GM21619 (cell line): ENCODE data around the gene ABCA4.

Experiments
- ATAC-seq: cut with Tn5 transposase; IDR thresholded peaks from one replicate; pipeline ENCODE4 v1.9.1; 2021; ENCODE audit not compliant: unreplicated experiment

The ABCA4 gene

DNA sequence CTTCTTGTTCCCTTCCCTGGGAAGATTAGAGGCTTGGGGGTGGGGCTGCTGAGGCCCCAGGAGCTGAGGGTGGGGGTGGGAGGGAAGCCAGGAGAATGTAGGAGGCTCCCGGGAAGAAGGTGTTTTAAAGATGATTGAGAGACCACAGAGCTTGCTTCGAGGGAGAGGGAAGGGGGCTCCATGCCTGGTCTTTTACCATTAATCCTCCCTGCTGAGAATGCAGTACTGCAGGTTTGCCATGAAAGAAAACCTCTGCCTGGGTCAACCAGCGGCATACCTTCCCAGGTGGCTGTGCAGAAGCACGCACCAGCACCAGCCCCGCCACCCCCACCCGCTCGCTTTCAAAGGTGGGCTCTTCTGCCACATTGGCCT lies 15.4 kb downstream of the ABCA4 start:
- ATAC-seq = no peak

DNA sequence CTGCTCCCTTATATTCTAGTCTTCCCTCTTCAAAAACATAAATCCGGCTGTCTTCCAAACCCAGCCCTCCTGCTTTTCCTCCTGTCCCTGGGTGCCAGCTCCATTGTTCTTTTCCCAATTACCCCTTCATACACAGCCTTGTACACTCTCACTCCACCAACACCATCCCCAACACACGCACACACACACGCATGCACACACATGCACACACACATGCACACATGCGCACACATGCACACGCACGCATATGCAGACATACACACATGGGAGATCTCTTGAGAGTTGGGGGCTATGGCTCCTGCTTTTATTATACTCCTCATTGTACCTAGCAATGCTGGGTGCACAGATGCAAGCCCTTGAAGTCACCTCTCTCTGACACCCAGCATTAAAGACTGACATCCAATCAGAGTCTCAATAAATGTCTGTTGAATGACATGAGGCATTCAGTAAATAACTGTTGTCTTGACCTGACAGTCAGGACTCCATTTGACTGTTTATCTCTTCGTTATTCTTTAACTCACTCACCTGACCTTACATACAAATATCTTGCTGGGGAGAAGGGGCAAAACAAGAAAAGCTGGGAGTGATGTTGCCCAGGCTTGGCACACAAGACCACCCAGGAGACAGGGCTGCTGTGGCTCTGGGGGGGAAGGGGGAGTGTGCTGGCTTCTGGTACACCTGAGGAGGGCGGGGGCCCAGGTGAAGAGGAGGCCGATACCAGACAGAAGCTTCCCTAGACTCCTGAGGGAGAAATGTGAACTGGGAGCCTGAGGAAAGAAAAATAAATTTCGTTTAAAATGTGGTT lies 16.0 kb downstream of the ABCA4 start:
- no peak for ATAC-seq

DNA sequence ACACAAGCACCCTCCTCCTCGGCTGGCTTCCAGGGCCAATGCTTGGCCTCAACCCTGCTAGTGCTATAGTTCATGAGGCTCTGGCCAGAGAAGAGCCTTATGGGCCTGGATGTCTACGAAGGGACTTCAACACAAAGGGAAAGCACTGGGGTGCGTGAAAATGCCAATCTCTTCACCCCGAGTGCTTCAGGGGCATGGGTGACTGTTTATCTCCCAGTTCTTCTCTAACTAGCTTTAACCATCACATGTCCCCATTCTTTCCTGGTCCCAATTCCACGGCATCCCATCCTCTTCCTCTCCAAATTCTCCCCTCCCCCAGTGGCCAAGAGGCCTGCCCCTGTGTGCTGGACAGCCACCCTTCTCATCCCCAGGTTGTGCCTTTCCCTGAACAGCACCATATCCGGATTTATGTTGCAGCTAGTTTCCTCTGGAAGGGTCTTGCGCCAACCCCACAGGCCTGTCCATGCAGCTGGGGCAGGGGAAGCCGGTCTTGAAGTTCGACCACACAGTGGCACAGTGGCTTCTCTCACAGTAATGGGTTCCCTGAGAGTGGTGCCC lies 16.7 kb downstream of the ABCA4 start:
- no peak for ATAC-seq

DNA sequence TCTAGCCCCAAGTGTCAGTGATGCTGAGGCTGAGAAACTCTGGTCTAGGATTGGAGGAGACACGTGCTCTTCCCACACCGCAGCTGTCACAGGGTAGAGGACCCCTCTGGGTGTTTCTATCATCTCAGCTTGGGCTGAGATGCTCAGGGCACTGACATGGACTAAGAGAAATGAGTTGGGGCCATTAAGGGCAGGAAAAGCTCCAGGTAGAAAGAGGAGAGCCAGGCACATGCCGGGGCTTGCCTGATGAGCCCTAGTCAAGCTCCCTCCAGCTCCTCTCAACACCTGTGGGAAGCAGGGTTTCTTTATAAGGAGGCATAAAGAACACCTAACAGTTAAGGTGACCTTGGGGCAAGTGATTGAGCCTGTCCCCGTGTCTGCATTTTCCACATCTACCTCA lies 17.3 kb downstream of the ABCA4 start:
- no peak for ATAC-seq

DNA sequence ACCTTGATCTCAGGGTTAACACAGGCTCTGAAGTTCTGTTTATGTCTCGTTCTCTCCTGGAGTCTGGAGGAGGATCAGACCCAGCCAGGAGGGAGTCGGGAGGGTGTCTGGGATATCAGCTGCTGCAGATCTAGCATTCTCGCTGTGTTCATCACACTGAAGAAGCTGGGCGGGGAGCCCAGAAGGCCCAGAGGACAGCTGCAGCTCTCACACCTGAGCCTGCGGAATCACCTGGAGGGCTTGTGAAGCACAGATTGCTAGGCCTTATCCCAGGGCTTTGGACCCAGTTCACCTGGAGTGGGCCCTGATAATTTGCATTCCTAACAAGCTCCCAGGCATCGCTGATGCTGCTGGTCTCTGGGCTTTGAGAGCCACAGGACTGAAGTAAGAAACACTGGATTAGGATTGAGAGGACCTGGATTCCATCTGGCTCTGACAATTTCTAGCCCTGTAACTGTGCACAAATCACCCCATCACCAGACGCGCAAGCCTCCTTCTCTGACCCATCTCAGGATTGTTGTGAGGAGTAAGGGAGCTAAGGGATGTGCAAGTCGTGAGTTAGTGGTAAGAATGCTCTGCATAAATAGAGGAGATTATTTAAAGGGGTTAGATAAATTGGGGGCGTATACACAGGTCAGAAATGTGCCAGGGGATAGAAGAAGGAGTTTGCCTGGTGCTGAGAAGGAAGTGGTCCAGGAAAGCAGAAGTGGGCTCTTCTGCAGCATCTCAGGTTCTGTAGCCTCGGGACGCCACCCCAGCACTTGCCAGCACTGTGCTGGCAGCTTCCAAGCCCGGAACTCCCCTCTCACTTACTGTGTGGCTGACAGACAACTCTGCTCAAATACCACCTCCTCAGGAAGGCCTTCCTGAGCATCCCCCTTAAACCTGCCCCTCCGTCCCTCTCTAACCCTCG lies 19.1 kb downstream of the ABCA4 start:
- ATAC-seq = no peak

DNA sequence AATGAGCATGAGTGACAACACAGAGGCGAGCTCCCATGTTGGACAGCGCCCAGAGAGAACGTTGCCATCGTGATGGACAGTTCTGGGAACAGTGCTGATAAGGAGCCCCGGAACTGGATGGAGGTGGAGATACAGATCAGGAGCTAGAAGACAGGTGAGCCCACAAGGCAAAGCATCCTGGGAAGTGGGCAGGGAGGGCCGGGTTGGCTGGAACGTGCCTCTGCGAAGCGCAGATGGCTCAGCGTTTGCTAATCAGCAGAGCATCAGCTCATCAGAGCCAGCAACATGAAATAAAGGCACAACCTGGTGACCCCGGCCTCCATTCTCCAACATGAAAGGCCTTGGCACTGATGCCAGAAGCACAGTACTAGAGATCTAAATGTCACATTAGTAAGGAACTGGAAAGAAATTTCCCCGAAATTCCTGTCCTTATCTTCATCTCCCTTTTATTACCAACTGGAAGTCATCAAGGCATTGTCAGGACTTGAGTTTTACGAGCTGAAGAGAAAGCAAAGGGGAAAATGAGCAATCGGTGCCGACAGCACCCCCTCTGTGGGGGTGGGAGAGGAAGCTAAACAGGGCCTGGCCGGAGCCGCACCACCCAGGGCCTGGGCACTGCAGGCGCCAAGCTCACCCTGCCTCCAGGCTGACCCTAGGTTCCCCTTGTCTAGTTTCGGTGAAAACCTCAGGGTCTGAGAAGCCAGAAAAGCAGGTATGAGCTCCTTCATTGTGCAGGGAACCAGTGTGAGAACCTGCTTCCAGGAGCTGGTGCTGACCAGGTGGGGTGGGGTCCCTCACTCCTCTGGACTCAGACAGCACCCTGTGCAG lies 19.9 kb downstream of the ABCA4 start:
- ATAC-seq = no peak

DNA sequence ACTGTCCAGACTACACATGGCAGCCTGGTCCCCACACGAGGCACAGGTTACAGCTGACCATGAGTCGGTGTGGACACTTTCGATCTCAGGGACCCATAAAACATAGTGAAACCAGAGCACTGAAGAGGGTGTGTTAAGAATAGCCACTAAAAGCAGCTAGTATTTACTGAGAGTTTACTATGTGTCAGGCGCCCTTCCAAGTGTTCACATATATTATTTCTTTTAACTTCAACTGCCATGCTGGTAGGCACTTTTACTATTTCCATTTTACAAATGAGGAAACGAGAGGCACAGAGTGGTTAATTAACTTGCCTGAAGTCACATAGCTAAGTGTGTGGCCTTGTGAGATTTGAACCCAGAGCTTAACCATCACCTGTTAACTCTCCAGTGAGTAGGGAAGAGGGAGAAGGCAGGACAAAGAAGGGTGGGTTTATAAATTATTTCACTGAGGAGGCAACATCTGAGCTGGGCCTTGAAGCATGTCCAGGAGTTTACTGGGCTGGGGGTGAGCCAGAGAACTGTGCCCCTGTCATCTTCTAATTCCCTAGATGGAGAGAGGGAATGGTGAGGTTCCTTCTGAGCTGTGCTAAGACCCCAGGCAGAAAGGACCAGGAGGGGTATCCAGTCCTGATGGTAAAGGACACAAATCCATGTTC lies 20.7 kb downstream of the ABCA4 start:
- no peak for ATAC-seq

DNA sequence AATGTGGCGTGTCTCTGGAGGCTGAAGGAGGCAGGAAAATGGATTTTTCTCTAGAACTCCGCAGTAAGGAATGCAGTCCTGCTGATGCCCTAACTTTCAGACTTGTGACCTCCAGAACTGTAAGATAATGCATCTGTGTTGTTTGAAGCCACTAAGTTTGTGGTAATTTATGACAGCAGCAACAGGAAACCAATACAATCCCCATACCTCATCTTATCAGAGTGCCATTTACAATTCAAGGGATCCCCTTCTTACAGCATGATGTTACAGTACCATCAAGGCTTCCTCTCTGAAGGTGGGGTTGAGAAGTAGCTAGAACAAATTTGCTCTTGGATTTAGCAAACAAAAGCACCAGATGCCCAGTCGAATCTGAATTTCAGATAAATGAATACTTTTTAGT lies 21.6 kb downstream of the ABCA4 start:
- no peak for ATAC-seq

DNA sequence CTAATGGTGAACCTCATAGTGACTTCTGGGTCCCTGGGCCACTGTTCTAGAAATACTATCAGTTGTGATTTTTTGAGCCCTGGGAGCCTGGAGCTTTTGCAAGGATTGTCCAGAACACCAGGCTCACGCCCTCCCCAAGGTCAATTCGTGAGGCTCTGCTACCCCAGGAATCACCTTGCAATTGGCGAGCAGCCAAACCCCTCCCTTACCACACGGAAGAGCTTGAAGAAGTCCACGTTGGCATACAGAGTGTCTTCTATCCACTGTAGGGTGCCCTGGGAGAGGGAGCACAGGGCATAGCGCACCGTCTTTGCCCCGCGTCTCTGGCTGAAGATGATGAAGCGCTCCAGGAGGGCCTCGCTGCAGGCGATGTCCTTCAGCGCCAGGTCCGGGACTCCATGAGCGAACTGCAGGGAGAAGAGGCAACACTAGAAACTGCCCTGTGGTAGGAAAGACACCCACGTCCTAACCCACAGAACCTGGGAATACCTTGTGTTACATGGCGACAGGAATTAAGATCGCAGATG lies 22.3 kb downstream of the ABCA4 start:
- ATAC-seq = no peak

DNA sequence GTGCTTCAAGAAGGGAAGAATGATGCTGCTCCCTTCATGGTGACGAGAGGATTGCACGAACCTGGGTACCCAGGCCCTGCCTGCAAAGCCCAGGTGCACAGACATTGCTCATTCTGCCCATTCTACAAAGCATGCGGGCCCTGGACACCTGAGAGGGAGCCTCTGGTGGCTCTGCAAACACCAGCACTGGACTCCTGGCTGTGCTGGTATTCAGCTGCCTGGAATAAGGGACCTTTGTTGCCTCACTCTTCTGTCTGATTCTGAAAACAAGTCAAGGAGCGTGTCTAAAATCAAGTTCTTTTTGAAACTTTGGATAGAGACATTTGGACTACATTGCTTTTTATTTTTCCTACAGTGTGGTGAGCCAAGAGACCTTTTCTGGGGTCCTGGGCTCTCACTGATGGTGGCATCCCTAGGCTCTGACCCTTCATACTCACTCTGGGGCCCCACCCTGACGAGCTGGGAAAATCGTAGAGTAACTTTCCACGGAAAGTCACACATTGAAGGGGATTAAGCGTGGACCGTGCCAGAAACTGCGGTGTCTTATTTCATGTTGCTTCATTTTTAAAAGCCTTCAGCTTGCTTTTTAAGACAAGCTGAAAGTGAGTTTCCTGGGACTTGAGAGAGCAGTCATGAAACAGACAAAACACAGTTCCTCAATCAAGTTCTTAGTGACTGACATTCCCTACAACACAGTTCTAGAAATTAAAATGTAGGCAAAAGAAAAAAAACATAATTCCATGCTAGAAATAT lies 24.0 kb downstream of the ABCA4 start:
- ATAC-seq = no peak

DNA sequence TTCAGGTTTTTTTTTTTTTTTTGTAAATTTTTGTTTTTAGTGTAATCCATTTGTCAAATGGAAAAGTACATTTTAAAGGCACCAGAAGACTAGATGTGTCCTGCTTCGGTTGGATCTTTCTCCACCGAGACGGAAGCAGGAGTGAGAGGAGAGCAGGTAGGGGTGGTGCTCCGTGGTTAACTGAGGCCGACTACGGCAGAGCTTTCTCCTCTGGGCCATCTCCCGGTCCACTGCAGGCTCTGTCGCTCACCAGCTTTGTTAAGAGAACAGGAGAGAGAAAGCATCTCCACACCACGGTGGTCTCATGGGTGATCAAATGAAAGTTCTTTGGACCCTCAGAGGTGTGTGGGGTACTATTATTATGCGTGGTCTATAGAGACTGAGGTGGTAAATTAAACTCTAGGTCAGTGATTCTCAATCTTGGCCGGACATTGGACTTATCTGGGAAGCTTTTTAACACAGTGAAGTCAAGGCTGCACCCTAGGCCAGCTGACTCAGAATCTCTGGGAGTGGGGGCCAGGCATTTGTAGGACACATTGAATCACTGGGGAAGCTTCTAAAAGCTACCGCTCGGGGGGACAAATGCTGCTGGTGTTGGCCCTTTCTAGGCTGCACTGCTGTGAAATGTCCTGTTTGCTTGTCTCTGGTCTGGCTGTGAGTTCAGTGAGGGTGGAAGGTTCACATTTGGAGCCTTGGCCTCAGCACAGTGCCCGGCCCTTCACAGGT lies 25.0 kb downstream of the ABCA4 start:
- no peak for ATAC-seq

DNA sequence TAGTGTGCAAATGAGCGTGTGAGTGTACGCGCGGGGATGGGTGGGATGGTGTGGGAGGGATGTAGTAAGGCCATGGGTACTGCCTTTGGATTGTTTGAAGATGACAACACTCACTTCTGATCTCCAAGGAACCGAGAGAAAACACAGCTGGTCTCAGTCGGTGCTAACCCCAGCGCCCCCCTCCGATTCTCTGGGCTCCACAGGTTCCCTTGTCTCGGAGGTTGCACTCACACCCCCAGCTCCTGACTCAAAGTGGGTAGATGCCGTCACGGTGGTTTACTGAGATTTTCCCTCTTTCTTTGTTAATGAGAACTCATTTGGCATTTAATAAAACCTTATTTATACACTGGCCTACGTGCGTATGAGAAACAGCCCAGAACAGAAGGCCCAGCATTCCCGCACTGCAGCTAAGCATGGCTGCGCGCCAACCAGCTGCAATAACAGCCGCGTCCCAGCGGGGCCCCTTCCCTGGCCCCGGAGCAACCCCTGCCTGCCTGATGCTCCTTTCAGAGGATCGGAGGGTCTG lies 25.8 kb downstream of the ABCA4 start:
- no peak for ATAC-seq

DNA sequence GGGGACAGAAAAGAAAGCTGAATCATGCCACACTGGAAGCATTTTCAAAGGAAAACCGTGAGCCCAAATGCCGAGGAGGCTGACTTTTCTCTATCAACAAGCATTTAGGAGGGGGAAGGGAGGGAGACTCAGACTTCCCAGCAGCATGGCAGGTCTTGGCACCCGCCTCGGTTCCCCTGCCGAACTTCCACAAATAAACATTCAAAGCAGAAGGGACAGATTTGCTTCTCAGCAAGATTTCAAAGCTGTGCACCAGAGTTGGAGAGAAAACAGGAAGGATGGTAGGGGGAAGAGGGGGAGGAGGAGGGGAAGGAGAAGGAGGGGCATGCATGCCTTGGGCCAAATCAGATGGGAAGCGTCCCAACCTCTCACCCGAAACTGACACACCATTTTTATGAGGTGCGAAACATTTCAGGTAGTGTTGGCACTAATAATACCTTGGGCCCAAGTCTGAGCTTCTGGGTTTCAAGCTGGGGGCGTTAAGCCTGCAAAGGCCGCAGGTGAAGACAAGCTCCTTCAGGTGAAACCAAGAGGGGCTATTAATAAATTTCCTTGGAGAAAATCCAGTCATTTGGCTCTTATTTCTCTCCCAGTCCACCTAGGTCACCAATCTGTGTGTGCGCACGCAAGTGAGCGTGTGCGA lies 26.4 kb downstream of the ABCA4 start:
- no peak for ATAC-seq

DNA sequence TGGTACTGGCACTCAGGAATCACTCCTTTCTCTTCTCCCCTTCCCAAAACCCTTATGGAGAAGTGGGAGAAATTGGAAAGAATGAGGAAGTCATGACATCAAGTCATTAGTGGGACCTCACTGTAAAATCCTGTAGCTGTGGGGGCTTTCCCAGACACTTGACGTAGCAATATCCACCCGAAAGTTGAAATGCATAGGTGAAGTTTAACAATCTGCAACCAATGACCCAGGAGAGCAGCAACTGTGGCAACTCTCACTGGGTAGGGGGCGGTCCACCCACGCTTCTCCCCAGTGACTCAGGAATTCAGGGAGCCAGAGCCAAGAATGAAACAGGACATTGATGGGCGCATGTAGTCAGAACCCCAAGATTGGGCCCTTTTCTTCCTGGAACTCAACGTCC lies 27.0 kb downstream of the ABCA4 start:
- ATAC-seq = no peak

DNA sequence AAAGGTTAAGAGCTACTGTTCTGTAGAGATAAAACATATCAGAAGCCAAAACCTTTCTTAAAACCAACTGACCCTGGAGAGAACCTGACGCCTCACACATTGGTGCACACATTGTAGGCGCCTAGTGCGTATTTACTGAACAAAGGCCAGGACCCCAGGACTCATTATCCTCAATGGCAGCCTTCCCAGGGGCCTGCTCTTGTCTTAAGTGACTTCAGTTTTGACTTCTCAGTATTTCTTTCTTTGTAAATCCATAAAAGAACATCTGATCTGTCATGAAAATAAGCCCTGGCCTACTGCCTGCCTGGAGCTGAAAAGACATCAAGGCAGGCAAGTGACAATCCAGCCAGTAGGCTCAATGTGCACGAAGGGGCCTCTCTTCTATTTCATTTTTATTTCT lies 27.6 kb downstream of the ABCA4 start:
- no peak for ATAC-seq

DNA sequence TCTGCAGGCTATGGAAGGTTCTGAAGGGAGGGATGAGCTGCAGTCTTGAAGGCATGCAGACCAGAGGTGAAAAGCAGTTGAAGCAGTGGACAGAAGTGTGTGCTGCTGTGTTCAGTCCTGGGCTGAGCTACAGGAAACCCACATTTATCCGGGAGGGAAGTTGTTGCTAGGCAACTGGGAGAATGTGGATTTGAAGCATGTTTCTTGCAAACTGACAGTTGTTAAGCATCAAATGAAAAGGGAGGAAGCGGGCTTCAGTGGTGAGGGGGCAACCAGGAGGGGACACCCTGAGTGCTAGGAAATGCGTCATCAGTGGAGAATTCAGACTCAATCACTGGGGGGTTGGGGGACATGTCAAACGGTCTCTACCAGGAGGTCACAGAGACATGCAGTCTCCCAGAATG lies 28.7 kb downstream of the ABCA4 start:
- ATAC-seq = no peak

DNA sequence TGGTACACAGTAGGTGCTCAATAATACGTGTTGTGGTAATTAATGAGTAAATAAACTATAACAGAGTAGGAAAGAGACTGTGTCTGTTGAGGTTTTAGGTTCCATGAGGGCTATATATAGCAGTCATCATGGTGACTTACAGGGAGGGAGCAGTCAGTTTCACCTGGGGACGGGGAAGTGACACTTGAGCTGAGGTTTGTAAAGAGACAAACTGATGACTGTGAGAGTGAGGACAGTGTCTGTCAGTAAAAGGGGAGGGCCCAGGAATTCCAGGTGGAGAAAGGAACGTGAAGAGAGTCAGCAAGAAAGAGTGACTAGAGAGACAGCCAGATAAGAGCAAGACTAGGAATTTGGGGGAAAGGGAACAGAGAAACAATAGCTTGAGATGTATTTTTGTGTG lies 30.2 kb downstream of the ABCA4 start:
- ATAC-seq = no peak

DNA sequence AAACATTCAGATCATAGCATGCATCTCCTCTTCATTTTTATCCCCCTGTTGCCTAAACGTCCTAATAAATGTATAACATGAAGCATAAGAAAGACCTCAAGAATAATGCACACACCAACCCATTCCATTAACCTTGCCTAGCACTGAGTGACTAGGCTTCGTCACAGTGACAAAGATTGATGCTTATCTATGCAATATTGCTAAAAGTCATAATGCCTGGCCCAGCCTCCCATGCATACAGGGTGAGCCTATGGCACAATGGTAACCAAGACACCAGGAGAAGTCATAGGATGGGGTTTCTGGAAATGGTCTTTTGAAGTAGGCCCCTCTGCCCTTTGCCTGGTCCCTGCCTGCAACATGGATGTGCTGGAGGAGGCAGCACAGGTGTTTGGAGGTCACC lies 33.8 kb downstream of the ABCA4 start:
- no peak for ATAC-seq
